GM18951 (cell line): ENCODE results near the gene GALNT2.

ENCODE experiments used
- POLR2A ChIP-seq: IDR thresholded peaks from 4 replicates; pipeline ENCODE4 v1.6.1; 2011; ENCODE audit warnings: mild to moderate bottlenecking; ENCODE audit not compliant: insufficient read length, insufficient read depth; ENCODE audit errors: extremely low read depth
- in situ Hi-C: fragments of 300-500 bp; cut with MboI; formaldehyde crosslinking; loops from one replicate; pipeline ENCODE4 v1.12.0; 2022; ENCODE audit warnings: low sequenced_read_pairs, mixed read lengths, inconsistent platforms; ENCODE audit not compliant: unreplicated experiment

Gene GALNT2

GRCh38 chr1:230195199-230195598 is 128.2 kb downstream of the GALNT2 start:
- no peak for TF ChIP-seq POLR2A
- in situ Hi-C loops: no loop called here

- in situ Hi-C loops: no loop called here
- no peak for TF ChIP-seq POLR2A
Observed at GRCh38 chr1:230196077-230196476, 129.0 kb downstream of the GALNT2 start.

GRCh38 chr1:230197644-230198567 is 130.9 kb downstream of the GALNT2 start:
- in situ Hi-C loops: no loop called here

GRCh38 chr1:230199034-230199433 is 132.0 kb downstream of the GALNT2 start:
- in situ Hi-C loops: no loop called here
- no peak for TF ChIP-seq POLR2A

More at GRCh38 chr1:230197644-230198567, 130.9 kb downstream of the GALNT2 start:
- no peak for TF ChIP-seq POLR2A

- no peak for TF ChIP-seq POLR2A
- in situ Hi-C loops: no loop called here
Observed at GRCh38 chr1:230199554-230199953, 132.5 kb downstream of the GALNT2 start.

- TF ChIP-seq POLR2A: no peak
- in situ Hi-C loops: no loop called here
Observed at GRCh38 chr1:230200276-230200675, 133.2 kb downstream of the GALNT2 start.

- in situ Hi-C loops: no loop called here
Observed at GRCh38 chr1:230201445-230201844, 134.4 kb downstream of the GALNT2 start.

GRCh38 chr1:230204842-230205241 is 137.8 kb downstream of the GALNT2 start:
- TF ChIP-seq POLR2A: no peak
- in situ Hi-C loops: no loop called here

More at GRCh38 chr1:230201445-230201844, 134.4 kb downstream of the GALNT2 start:
- no peak for TF ChIP-seq POLR2A

- in situ Hi-C loops: no loop called here
- TF ChIP-seq POLR2A: no peak
Observed at GRCh38 chr1:230205719-230206198, 138.7 kb downstream of the GALNT2 start.

- in situ Hi-C loops: no loop called here
- no peak for TF ChIP-seq POLR2A
Observed at GRCh38 chr1:230206207-230206606, 139.2 kb downstream of the GALNT2 start.

- in situ Hi-C loops: no loop called here
- no peak for TF ChIP-seq POLR2A
Observed at GRCh38 chr1:230206976-230207375, 139.9 kb downstream of the GALNT2 start.

GRCh38 chr1:230207598-230207997 is 140.6 kb downstream of the GALNT2 start:
- no peak for TF ChIP-seq POLR2A
- in situ Hi-C loops: no loop called here

- no peak for TF ChIP-seq POLR2A
- in situ Hi-C loops: no loop called here
Observed at GRCh38 chr1:230208619-230209261, 141.7 kb downstream of the GALNT2 start.
